GM12878 (cell line): ENCODE data around the gene C2CD4D.

Experiments
- EP300 ChIP-seq, 2 experiments: fragments of 150-350 bp in 1 of 2; IDR thresholded peaks; 2 replicates each; pipeline ENCODE4 v1.6.1; 2011 to 2012; ENCODE audit warnings: low read depth in 2 of 2, low read length in 2 of 2, borderline replicate concordance in 1 of 2, improper control_type of control experiment in 1 of 2, inconsistent platforms in 1 of 2; ENCODE audit not compliant: control insufficient read depth in 1 of 2
- MEF2A ChIP-seq: IDR thresholded peaks from 2 replicates; pipeline ENCODE4 v1.6.1; 2011; ENCODE audit warnings: low read depth, mild to moderate bottlenecking, low read length, moderate library complexity; ENCODE audit not compliant: insufficient read depth
- POLR2A ChIP-seq: IDR thresholded peaks from 2 replicates; pipeline ENCODE4 v1.6.1; 2011; ENCODE audit warnings: low read depth, mild to moderate bottlenecking, low read length
- RB1 ChIP-seq: fragments of 450-650 bp; formaldehyde crosslinking; IDR thresholded peaks from 2 replicates; pipeline ENCODE4 v1.6.1; 2017; ENCODE audit warnings: mild to moderate bottlenecking, borderline replicate concordance
- TF ChIP-seq, protein P1 (sequence below): fragments of 450-650 bp; IDR thresholded peaks from 2 replicates; pipeline ENCODE4 v1.6.1; 2017; ENCODE audit warnings: mild to moderate bottlenecking, moderate library complexity
- TF ChIP-seq, protein P2 (sequence below), 3 experiments: IDR thresholded peaks in 2 of 3; conservative IDR thresholded peaks in 1 of 3; 2 replicates each; pipeline ENCODE4 v1.5.1; 2011; ENCODE audit warnings: low read depth in 3 of 3, low read length in 3 of 3, mild to moderate bottlenecking in 3 of 3, control low read depth in 2 of 3, moderate library complexity in 2 of 3, inconsistent platforms in 1 of 3, mixed read lengths in 1 of 3; ENCODE audit not compliant: control insufficient read depth in 2 of 3, insufficient read depth in 1 of 3; ENCODE audit errors: extremely low read depth in 1 of 3

DNA sequence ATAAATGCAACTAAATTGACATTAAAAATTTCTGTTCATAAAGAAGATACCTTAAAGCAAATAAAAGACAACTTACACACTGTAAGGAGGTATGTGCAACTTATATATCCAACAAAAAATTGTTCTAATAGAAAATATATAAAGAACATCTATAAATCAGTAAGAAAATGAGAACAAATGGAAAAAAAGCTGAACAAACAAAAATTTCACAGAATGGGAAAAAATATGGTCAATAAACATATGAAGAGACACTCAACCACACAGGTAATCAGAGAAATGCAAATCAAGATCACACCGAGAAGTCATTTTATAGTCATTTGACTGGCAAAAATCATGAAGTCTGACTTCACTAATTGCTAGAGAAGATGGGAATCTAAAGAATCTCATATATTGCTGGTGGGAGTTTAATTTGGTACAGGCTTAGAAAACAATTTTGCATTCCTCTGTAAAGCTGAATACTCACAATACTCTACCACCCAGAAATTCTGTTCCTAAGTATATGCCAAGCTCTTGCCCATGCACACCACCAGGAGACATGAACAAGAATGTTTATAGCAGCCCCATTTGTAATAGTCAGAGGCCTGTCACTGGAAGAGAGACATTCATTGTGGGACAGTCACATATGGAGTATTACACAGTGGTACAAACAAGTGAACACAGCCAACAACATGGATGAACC, 35.9 kb upstream of the C2CD4D start:
- TF ChIP-seq, protein P1, sequence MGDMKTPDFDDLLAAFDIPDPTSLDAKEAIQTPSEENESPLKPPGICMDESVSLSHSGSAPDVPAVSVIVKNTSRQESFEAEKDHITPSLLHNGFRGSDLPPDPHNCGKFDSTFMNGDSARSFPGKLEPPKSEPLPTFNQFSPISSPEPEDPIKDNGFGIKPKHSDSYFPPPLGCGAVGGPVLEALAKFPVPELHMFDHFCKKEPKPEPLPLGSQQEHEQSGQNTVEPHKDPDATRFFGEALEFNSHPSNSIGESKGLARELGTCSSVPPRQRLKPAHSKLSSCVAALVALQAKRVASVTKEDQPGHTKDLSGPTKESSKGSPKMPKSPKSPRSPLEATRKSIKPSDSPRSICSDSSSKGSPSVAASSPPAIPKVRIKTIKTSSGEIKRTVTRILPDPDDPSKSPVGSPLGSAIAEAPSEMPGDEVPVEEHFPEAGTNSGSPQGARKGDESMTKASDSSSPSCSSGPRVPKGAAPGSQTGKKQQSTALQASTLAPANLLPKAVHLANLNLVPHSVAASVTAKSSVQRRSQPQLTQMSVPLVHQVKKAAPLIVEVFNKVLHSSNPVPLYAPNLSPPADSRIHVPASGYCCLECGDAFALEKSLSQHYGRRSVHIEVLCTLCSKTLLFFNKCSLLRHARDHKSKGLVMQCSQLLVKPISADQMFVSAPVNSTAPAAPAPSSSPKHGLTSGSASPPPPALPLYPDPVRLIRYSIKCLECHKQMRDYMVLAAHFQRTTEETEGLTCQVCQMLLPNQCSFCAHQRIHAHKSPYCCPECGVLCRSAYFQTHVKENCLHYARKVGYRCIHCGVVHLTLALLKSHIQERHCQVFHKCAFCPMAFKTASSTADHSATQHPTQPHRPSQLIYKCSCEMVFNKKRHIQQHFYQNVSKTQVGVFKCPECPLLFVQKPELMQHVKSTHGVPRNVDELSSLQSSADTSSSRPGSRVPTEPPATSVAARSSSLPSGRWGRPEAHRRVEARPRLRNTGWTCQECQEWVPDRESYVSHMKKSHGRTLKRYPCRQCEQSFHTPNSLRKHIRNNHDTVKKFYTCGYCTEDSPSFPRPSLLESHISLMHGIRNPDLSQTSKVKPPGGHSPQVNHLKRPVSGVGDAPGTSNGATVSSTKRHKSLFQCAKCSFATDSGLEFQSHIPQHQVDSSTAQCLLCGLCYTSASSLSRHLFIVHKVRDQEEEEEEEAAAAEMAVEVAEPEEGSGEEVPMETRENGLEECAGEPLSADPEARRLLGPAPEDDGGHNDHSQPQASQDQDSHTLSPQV = no peak
- TF ChIP-seq MEF2A = no peak
- TF ChIP-seq, protein P2, sequence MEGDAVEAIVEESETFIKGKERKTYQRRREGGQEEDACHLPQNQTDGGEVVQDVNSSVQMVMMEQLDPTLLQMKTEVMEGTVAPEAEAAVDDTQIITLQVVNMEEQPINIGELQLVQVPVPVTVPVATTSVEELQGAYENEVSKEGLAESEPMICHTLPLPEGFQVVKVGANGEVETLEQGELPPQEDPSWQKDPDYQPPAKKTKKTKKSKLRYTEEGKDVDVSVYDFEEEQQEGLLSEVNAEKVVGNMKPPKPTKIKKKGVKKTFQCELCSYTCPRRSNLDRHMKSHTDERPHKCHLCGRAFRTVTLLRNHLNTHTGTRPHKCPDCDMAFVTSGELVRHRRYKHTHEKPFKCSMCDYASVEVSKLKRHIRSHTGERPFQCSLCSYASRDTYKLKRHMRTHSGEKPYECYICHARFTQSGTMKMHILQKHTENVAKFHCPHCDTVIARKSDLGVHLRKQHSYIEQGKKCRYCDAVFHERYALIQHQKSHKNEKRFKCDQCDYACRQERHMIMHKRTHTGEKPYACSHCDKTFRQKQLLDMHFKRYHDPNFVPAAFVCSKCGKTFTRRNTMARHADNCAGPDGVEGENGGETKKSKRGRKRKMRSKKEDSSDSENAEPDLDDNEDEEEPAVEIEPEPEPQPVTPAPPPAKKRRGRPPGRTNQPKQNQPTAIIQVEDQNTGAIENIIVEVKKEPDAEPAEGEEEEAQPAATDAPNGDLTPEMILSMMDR (IDR thresholded peaks at IDR 0.05 in 2 of 3, conservative IDR thresholded peaks at IDR 0.05 in 1 of 3; ENCODE audit: control insufficient read depth in 2 of 3, extremely low read depth in 1 of 3, insufficient read depth in 1 of 3, low read depth in 3 of 3, low read length in 3 of 3) = no peak
- no peak for TF ChIP-seq RB1
- no peak for TF ChIP-seq EP300 (IDR thresholded peaks at IDR 0.05; ENCODE audit: borderline replicate concordance in 1 of 2, control insufficient read depth in 1 of 2, low read depth in 2 of 2, low read length in 2 of 2)
- TF ChIP-seq POLR2A = no peak
